Muscle of leg (tissue), 11 donors: ENCODE results near the gene KLHL21. TPM values are rescaled to one million over a fixed set of nuclear protein-coding genes. Genes with fewer than 3 reads are reported as not detected.
A peak's percentile ranks its signal among the peaks of the same experiment; 100 is the strongest.
"Not testable (repeated sequence)": the region's sequence is repeated elsewhere in the genome, so short reads cannot be mapped to it uniquely, and the experiment has no call there.

Experiments
- DNase-seq: peaks from one replicate; pipeline ENCODE4 v3.0.0; 2013
- H3K27ac ChIP-seq: one replicate; pipeline ENCODE4 v1.5.1; 2013; ENCODE audit warnings: mild to moderate bottlenecking, low read length, control low read depth
- H3K27me3 ChIP-seq: one replicate; pipeline ENCODE4 v1.6.1; 2013; ENCODE audit warnings: low read length; ENCODE audit not compliant: control insufficient read depth, insufficient read depth
- H3K36me3 ChIP-seq: one replicate; pipeline ENCODE4 v1.6.1; 2013; ENCODE audit warnings: low read length; ENCODE audit not compliant: control insufficient read depth, insufficient read depth
- H3K4me1 ChIP-seq: one replicate; pipeline ENCODE4 v1.6.1; 2013; ENCODE audit warnings: low read length; ENCODE audit not compliant: control insufficient read depth, insufficient read depth
- H3K4me3 ChIP-seq: one replicate; pipeline ENCODE4 v1.5.1; 2013; ENCODE audit warnings: low read length, control low read depth
- H3K9me3 ChIP-seq: replicated peaks from 2 replicates; pipeline ENCODE4 v1.6.1; 2013; ENCODE audit warnings: low read depth, low read length; ENCODE audit not compliant: control insufficient read depth
- WGBS: methylation state at CpG from one replicate; pipeline ENCODE4 v1.1.5; 2013; ENCODE audit warnings: missing lambda C conversion rate; ENCODE audit not compliant: insufficient coverage; 5-methylcytosine and 5-hydroxymethylcytosine counted together
- polyA plus RNA-seq, 8 donors: library from polyadenylated mRNA; unstranded; fragments of 120-200 nt; gene quantifications; one replicate each; pipeline versions ENCODE4 v1.2.1 to v1.2.3, GENCODE V29; 2013; ENCODE audit warnings: inconsistent platforms in 1 of 8, low replicate concordance in 1 of 8; ENCODE audit not compliant: insufficient read length in 8 of 8, insufficient read depth in 1 of 8
- total RNA-seq: library from RNA; stranded (reverse); fragments of 120-200 nt; gene quantifications from one replicate; pipeline ENCODE4 v1.2.4, GENCODE V29; 2013

KLHL21 gene
- total and polyA plus RNA-seq, 9 donors: 27.7 to 49.3 (median 38.1) TPM

- H3K4me3 ChIP-seq: peak within 1 kb of the TSS; percentile 74
- peak within 1 kb of the TSS; percentile 95 for H3K27ac ChIP-seq
- 0% methylated on average over 67 of the region's 84 CpGs for WGBS
- peaks cover 12% of the 10 kb centered on the region for H3K4me1 ChIP-seq
- no peaks in the 10 kb centered on the region for H3K27me3 ChIP-seq
- DNase-seq: no peak
- H3K36me3 ChIP-seq: peaks cover 12% of the 10 kb centered on the region
- H3K9me3 ChIP-seq: no peaks in the 10 kb centered on the region
These were observed 10.8 kb upstream of the KLHL21 start, which contains the start of gene PHF13 for GRCh38 chr1:6613361-6614018. TSS of gene PHF13 (plus strand) at chr1:6613731. CDS start at chr1:6614067, 336 bp downstream.

- peaks cover 12% of the 10 kb centered on the region for H3K4me1 ChIP-seq
- WGBS: under 1% methylated on average over 62 of the region's 67 CpGs
These were observed 10.1 kb upstream of the KLHL21 start for GRCh38 chr1:6612641-6613360.

GRCh38 chr1:6603915-6604558 lies 1.4 kb upstream of the KLHL21 start:
- peak; percentile 89 for DNase-seq
- peak overlapping the region; percentile 86 for H3K4me3 ChIP-seq
- 5% methylated on average over 15 of the region's 19 CpGs for whole genome bisulfite sequencing
- peak overlapping the region; percentile 99 for H3K27ac ChIP-seq
- peaks cover 46% of the 10 kb centered on the region for H3K4me1 ChIP-seq
- H3K27me3 ChIP-seq: no peaks in the 10 kb centered on the region
- peaks cover 6% of the 10 kb centered on the region for H3K36me3 ChIP-seq
- H3K9me3 ChIP-seq: no peaks in the 10 kb centered on the region

More at GRCh38 chr1:6612641-6613360, 10.1 kb upstream of the KLHL21 start:
- H3K36me3 ChIP-seq: peaks cover 6% of the 10 kb centered on the region
- peak overlapping the region; percentile 95 for H3K27ac ChIP-seq
- peak overlapping the region; percentile 73 for H3K4me3 ChIP-seq
- peak; percentile 70 for DNase-seq
- no peaks in the 10 kb centered on the region for H3K9me3 ChIP-seq
- H3K27me3 ChIP-seq: no peaks in the 10 kb centered on the region

GRCh38 chr1:6603238-6603914 lies 707 bp upstream of the KLHL21 start:
- H3K4me1 ChIP-seq: peaks cover 50% of the 10 kb centered on the region
- WGBS: 0% methylated on average over 17 of the region's 36 CpGs

GRCh38 chr1:6601923-6602668 lies 573 bp downstream of the KLHL21 start:
- Histone ChIP-seq H3K4me3 (peak overlapping the region; percentile 86), H3K9me3 (no peaks in the 10 kb centered on the region), H3K4me1 (peaks cover 60% of the 10 kb centered on the region), H3K27me3 (no peaks in the 10 kb centered on the region), H3K27ac (peak overlapping the region; percentile 93), H3K36me3 (peaks cover 23% of the 10 kb centered on the region)
- peak; percentile 81 for DNase-seq
- under 1% methylated on average over 103 of the region's 103 CpGs for WGBS

More at GRCh38 chr1:6603238-6603914, 707 bp upstream of the KLHL21 start:
- Histone ChIP-seq H3K27ac (peak overlapping the region; percentile 99), H3K4me3 (peak overlapping the region; percentile 86), H3K27me3 (no peaks in the 10 kb centered on the region), H3K9me3 (no peaks in the 10 kb centered on the region), H3K36me3 (peaks cover 10% of the 10 kb centered on the region)
- DNase-seq: peak; percentile 95

- peaks cover 66% of the 10 kb centered on the region for H3K4me1 ChIP-seq
- peak; percentile 89 for DNase-seq
- WGBS: under 1% methylated on average over 37 of the region's 40 CpGs
These were observed 1.4 kb downstream of the KLHL21 start for GRCh38 chr1:6601049-6601922.

GRCh38 chr1:6600410-6601048 lies 2.1 kb downstream of the KLHL21 start:
- DNase-seq: peak; percentile 57
- Histone ChIP-seq H3K36me3 (peaks cover 38% of the 10 kb centered on the region), H3K27me3 (no peaks in the 10 kb centered on the region), H3K4me3 (peak overlapping the region; percentile 86), H3K4me1 (peaks cover 62% of the 10 kb centered on the region), H3K9me3 (no peaks in the 10 kb centered on the region), H3K27ac (peak overlapping the region; percentile 93)
- 25% methylated on average over 8 of the region's 10 CpGs for whole genome bisulfite sequencing

More at GRCh38 chr1:6601049-6601922, 1.4 kb downstream of the KLHL21 start:
- H3K27me3 ChIP-seq: no peaks in the 10 kb centered on the region
- H3K9me3 ChIP-seq: no peaks in the 10 kb centered on the region
- peaks cover 31% of the 10 kb centered on the region for H3K36me3 ChIP-seq
- peak overlapping the region; percentile 93 for H3K27ac ChIP-seq
- H3K4me3 ChIP-seq: peak overlapping the region; percentile 86

- H3K27ac ChIP-seq: peak overlapping the region; percentile 93
- H3K36me3 ChIP-seq: peaks cover 44% of the 10 kb centered on the region
- H3K4me1 ChIP-seq: peaks cover 62% of the 10 kb centered on the region
- 60% methylated on average over 2 of the region's 8 CpGs for WGBS
- H3K27me3 ChIP-seq, DNase-seq, H3K9me3 ChIP-seq: not testable (repeated sequence)
- peak overlapping the region; percentile 86 for H3K4me3 ChIP-seq
These were observed 2.7 kb downstream of the KLHL21 start for GRCh38 chr1:6599991-6600390.
